GM19238 (cell line): ENCODE data around the gene NRG3.

ENCODE experiments used
- DNase-seq: peaks from one replicate; pipeline ENCODE4 v3.0.0; 2011; ENCODE audit warnings: low spot score; ENCODE audit not compliant: insufficient read length

Gene NRG3

DNA sequence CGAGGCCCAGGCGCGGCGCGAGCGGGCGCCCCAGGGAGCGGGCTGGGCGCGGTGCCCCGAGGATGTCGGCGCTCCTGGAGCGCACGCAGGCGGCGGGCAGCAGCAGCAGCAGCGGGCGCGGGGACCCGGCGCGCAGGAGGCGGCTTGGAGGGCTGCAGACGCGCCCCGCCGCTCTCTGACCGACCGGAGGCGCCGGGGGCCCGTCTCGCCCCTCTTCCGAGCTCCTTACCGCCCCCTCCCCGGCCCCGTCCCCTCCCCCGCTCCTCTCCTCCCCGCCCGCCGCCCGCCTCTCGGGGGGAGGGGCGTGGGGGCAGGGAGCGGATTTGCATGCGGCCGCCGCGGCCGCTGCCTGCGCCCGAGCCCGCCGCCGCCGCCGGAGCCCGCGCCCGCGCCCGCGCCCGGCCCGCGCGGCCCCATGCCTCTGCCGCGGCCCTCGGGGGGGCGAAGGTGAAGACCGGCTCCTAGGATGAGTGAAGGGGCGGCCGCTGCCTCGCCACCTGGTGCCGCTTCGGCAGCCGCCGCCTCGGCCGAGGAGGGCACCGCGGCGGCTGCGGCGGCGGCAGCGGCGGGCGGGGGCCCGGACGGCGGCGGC is at the start of gene NRG3:
Gene NRG3, plus strand, starts transcription at position 320 of the 592 bp plus-strand sequence.
- DNase-seq, result no peak

DNA sequence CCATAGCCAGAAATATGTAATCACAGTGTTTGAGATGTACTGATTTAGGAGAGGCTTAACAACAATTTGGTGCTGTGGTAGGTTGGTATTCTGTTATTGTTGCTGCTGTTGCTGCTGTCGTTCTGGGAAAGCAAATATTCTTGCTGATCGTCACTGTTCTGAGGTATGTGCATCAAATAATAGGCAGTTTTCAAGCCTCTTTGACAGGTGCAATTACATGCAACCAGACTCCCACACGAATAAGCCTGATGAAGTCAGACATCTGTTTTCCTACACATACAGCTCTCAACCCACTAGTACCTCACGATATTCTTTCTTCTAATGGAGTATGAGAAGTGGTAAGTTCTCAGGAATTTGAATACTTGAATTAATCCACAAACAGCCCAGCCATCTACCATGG is 46.7 kb upstream of the NRG3 start:
- no peak for DNase-seq

DNA sequence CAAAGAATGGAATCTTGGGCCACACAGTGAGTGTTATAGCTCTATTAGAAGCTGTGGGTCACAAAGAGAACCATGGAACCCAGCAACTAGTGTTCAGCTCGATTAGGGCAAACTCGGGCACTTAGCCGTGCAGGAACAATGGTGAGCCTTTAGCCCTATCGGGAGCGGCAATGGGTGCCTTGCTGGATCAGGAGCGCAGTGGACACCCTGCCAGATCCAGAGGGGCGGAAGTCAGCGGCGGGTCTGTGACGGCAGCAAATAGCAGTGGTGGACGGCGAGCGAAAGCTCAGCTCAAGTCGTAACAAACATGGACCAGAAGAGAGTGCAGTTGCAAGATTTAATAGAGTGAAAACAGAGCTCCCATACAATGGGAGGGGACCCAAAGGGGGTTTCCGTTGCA is 43.9 kb upstream of the NRG3 start:
- no peak for DNase-seq

DNA sequence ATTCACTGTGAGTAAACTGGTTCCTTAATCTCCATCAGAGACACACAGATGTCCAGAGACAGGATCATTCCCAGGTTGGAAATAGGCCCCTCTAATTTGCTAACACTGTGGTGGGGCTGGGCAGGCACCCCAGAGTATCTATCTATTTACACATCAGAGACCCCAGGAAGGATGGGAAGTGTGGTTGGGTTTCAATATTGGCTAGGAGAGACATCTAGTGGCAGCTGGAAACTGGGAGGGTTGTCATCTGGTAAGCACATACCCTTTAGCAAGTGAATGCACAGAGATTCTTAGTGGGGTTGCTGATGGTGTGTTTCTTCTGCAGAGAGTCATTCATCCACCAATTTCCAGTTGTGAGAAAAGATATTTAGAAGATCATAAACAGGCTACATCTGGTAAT is 36.0 kb upstream of the NRG3 start:
- no peak for DNase-seq

DNA sequence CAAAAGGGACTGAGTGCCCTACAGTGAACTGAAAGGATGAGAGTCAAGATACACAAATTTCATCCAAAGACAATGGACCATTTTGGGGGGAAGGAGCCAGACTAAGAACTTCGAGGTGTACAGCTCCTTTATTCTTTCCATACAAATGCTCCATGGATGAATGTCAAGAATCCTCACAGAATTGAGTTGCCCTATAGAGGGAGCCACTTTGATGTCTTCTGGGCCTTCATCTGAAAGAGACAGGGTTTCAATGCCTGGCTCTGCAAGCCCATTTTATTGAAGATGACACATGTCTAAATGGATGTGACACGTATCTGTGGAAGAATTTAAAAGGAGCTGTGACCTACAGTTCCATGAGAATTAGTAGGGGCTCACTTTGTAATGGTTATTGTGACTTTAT is 32.0 kb upstream of the NRG3 start:
- DNase-seq, result no peak

DNA sequence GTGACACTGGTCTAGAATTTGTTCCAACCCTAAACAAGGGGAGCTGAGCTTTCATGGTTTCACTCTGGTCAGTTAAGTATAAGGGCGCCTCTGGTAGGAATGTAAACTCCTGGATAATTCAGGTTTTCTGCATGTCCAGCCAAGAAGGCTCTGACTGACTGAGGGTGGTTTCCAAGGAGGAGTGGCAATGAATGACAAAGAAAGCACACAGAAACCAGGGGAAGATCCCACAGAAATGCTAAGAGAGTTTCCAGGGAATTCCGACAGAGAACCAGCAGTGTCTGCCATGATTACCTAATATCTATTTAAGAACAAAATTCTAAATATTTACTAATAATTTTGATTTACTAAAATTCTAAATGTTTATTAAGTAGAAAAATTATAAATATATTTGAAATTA is 27.3 kb upstream of the NRG3 start:
- DNase-seq, result no peak

DNA sequence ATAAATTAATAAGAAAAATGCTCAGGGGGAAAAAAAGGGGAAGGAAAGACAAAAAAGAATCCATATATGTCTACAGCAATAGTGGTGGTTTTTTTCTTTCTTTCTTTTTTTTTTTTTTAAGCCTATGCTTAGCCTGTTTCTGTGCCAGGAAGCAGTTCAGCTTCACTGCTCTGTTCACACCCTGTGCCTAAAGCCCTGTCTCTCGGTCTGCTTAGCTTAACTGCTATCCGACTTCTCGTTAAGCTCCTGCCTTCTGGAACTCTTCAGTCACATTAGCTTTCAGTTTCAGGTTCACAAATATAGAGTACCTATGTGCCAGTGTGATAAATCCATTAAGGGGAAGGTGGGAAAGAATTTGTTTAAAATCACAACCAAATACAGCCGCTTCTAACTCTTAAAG is 26.5 kb upstream of the NRG3 start:
- no peak for DNase-seq

DNA sequence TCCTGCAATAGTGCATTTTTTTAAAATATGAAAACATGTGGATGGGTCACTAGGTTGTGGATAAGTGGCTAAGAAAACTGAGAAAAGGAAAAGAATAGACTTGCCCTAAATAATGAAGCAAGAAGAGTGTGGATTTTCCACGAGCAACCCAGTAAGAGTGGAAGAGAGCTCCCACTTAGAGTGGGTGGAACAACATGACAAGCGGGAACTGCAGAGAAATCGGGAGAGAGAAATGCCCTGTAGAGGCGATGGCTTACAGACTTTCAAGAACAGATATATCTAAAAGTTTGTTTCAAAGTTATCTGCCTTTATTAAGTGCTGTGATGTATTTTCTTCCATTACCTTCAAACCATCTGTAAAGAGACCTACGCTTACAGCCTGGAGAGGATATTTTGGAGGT is 26.1 kb upstream of the NRG3 start:
- DNase-seq, result no peak

DNA sequence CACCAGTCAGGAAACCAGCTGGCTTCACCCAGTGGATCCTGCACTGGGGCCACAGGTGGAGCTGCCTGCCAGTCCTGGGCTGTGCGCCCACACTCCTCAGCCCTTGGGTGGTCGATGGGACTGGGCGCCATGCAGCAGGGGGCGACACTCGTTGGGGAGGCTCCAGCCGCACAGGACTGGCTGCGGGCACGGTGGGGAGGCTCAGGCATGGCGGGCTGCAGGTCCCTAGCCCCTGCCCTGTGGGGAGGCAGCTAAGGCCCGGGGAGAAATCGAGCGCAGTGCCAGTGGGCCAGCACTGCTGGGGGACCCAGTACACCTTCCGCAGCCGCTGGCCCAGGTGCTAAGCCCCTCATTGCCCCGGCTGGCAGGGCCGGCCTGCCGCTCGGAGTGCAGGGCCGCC is 12.4 kb upstream of the NRG3 start:
- no peak for DNase-seq

DNA sequence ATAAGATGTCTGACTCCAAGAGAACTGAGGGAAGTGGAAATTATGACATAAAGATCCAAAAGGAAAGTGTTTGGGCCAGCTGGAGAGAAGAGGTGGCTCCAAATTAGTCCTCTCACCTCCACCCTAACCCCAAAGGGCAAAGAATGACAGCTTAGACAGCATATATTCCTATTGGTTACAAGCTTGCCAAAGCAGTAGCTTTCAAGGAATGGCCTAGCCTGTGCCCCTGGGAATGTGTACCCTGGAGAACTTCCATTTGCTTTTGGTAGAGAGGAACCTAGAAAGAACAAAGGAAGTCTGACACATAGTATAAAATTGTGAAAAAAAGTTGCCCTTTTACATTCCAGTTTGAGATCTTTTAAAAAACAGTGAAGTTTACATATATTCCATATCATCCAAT is 11.2 kb upstream of the NRG3 start:
- DNase-seq, result no peak

DNA sequence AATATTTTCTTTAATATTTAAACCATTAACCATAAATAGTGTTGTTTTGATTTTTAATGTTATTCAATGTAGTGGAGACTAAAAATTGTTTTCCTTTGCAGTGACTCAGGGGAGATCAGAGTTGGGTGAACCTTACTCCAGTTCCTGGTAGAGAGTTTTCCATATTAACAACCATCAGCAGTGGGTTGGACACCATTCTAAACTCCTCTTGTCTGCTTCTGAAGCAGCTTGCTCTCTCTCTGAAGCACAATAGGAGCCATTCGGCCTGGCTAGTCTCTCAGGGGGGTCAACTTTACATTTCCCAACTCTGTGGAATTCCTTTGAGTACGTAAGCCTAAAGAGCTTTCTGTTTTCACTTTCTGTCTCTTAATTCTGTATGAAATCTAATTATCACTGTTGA is 9.4 kb upstream of the NRG3 start:
- no peak for DNase-seq

DNA sequence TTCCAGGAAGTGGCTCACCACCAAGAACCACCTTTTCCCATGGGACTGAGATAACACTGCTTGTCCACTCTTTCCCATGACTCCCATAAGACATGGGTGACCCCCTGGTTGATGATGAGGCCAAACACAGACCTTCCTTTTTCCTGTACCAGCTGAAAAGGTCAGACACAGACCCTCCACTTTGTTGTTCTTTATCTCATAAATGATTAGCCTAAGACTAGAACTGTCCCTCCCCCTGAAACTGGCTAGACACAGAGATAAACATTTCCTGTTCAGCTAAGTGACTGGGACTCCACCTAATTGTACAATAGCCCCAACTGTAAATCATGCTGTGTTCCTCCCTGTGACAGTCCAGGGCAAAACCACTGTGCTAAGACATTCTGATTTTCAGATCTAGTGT is 8.2 kb upstream of the NRG3 start:
- no peak for DNase-seq

DNA sequence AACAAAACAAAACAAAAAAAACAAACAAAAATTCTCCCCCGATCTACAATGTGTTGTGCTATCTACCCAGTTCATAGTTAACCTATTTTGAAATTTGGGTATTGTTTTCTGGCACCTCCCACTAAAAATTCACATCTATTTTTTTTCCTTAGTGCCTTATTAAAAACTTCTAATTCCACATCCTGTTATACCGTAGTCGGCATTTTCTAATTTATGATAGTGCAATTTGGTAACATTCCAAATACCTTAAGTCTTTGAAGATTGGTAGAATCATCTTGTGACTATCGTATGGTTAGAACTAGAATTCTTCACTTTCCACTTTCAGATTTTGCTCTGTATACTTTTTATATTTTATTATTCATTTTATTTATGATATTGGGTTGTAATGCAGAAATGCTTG is 4.5 kb upstream of the NRG3 start:
- no peak for DNase-seq

DNA sequence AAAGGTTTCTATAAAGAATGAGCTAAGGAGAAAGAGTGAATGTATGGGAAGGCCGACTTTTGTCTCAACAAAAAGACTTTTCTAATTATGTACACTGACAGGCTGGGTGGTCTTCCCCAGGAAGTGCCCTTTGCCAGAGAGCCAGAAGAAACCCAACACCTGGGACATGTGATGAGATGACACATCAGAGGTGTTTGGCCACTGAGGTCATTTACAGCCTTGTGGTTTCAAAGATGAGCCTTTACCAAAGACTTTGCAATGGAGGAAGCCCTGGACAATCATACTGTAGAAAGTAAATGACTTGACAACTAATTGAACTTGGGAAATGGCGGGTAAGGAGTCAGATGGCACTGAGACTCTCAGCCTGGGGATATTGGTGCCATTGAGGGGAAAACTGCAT is 3.4 kb upstream of the NRG3 start:
- no peak for DNase-seq

DNA sequence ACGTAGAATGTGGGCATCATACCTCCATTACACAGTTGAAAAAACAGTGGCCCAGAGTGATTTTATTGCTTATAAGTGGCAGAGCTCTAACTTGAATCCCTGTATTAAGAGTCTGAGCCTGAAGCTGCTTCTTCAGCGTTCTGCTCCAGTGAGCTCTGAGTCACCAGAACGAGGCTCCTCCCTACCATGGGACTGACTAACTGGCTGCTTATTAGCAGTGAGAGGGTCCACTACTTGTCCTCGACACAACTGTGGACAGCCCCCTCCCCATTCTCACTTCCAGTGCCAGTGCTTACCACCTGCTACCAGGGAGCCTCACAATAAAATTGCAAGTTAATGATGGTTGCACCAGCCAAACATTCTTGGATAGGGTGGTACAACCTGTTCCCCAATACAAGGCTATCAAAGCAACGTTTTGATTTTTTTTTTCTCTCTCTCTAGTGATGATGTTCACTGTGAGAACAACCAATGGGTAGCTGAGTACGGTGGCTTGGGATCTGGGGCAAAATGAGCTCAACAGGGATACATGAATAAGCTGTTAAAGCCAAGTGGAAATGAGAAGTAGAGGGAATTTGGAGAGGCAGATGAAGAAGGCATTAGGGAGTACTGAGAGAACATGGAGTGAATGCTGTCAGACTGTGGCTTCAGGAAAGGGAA is 2.7 kb upstream of the NRG3 start:
- DNase-seq, result no peak

DNA sequence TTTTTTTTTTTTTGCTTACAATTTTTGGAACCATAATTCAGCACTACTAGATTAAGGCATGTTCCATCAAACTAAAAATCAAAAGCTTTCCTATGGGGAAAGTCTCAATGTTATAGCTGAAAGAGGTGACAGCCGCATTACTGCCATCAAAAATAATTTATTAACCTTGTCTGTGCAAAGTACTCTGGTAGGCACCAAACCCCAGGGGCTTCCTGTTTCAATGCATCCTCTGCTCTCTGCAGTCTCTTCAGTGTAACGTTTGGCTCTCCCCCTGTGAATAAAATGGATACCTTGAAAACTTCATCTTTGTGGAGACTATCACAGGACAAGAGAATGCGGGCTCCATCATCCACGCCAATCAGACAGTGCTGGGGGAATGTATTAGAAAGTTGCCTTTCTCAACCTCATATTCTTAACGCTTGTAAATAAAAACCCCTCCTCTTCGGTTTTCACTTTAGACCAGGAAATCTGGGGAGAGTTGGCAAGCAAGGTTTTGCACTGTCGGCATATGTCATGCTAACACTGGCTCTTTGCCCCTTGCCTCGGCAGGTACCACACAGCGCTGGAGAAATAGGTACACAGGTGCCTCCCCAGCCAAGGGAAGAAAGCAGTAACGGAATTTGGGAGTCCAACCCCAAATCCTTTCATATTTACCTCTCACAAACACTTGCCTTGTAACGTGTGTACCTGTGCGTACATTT is 1.6 kb upstream of the NRG3 start:
- DNase-seq, result no peak

DNA sequence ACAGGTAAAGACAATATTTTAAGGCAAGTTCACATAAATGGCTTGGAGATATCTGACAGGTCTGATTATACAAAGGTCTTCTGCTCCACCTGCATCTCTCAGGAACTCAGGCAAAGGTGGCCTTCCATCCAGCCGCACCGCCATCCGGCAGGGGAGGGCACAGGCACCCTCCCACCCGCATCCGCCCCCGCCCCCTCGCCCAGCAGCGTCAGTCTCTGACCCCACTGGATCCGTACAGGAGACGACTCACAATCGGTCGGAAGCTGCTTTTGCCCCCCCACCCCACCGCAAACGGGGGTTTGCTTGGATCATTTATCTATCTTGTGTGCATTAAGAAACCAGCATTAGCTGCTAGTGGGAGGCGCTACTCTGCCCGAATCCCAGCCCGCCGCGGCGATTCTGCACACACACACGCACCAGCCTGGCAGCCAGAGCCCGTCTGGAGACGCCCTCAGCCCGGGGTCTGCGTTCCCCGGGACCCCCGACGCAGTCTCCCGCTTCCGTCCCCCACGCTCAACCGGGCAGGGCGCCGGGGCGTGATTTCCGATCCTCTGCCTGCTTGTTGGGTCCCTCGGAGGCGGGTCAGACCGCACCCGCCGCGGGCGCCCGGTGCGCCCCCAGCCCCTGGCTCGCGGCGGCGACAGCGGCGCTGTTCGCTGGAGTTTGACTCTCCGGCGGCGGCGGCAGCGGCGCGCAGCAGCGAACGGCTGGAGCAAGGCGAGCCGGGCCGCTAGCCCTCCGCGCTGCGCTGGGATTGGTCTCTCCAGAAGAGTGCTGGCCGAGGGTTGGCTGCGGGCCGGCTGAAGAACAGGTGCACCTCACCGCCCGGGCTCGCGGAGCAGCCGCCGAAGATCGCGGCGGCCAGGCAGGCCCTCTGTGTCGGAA is 820 bp upstream of the NRG3 start:
- no peak for DNase-seq

DNA sequence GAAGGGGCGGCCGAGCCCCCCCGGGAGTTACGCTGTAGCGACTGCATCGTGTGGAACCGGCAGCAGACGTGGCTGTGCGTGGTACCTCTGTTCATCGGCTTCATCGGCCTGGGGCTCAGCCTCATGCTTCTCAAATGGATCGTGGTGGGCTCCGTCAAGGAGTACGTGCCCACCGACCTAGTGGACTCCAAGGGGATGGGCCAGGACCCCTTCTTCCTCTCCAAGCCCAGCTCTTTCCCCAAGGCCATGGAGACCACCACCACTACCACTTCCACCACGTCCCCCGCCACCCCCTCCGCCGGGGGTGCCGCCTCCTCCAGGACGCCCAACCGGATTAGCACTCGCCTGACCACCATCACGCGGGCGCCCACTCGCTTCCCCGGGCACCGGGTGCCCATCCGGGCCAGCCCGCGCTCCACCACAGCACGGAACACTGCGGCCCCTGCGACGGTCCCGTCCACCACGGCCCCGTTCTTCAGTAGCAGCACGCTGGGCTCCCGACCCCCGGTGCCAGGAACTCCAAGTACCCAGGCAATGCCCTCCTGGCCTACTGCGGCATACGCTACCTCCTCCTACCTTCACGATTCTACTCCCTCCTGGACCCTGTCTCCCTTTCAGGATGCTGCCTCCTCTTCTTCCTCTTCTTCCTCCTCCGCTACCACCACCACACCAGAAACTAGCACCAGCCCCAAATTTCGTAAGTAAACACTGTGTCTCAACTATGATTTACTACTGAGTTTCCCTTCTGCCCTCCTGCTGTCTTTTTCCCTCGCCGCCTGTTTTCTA is 666 bp downstream of the NRG3 start:
- DNase-seq, result no peak

DNA sequence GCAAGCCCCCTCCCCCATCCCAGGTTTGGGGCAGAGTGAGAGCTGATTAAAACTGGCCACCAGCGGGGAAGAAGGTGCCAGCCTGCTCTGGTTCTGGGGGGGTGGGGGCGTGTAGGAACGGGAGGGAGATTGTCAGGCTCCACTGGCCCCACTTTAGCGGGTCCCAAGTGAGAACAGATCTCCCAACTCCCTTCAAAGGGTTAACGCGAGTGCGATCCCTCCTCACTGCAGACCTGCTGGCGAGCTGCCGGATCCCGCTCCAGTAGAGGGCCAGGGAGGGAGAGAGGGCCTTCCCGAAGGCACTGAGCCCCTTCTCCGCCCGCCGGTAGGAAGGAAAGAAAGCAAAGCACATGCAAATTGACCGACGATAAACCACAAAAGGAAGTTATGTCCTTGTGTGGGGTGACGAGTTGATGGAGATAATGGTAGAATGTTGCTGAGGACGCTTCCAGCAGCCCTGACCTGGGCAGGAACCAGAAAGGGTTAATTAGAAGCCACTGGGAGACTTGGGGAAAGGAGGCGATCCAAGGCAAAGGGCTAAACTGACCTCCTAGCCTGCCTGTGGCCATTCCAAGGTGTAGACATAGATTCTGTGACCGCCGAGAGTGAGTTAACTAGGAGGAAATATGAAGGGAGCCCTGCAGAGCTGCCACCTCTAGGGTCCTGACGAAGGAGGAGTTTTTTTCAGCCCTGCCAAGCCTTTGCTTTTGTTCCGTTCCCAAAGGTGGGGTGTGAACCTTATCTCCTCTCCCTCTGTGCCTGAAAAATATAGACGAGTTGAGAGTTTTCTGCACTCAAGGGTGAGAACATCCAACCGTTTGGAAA is 1.5 kb downstream of the NRG3 start:
- DNase-seq, result no peak

DNA sequence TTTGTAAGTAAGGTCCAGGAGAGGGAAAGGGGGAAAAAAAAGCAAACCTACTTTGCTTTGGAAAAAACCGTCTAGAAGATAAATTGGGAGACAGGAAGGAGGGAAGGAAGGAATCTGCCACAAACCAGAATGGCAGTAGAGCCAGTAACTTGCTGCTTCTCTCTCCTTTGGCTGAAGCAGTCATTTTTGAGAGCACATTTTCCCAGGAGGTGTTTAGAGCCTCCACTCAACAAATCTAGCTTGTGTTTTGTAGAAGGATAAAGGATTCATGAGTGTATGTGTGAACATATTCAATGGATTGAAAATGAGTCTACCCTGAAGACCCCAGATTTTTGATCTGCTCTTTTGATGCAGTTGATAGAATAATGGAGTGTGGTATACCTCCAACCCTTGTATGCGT is 2.6 kb downstream of the NRG3 start:
- DNase-seq, result no peak
